HCT116 (cell line): ENCODE measurements around the gene UCK1. TPM values are rescaled to one million over a fixed set of nuclear protein-coding genes. Genes with fewer than 3 reads are reported as not detected.

Experiments
- ATAC-seq: fragments of 200-7000 bp; cut with Tn5 transposase; 2 replicates; pipeline ENCODE4 v1.9.1; 2020; ENCODE audit warnings: mild to moderate bottlenecking, moderate library complexity
- Bru-seq: library from RNA; stranded (reverse); fragments of 400-500 nt; gene quantifications from one replicate; lab custom pipeline; 2021; lab: Mats Ljungman, UMichigan
- BruChase-seq, 2 experiments: library from RNA; stranded (reverse); fragments of 400-500 nt; gene quantifications; one replicate each; lab custom pipeline; 2021; lab: Mats Ljungman, UMichigan
- BruUV-seq: library from RNA; stranded (reverse); fragments of 400-500 nt; replicated peaks from 2 replicates; lab custom pipeline; 2021; lab: Mats Ljungman, UMichigan
- CTCF ChIA-PET: fragments of 300-600 bp; sonication (Branson Sonifier 250); formaldehyde crosslinking; loops from one replicate; lab custom pipeline; 2021; ENCODE audit warnings: antibody characterized with exemption; lab: Charles Lee
- POLR2A ChIA-PET: fragments of 300-600, 350-600 bp; sonication (Branson Sonifier 250); formaldehyde crosslinking; loops from one replicate; lab custom pipeline; 2021; ENCODE audit warnings: antibody characterized with exemption; lab: Charles Lee
- RAD21 ChIA-PET, 2 experiments: fragments of 300-600 bp; sonication (Branson Sonifier 250); formaldehyde crosslinking; loops; one replicate each; lab custom pipeline; 2023; ENCODE audit warnings: low total read pairs in 2 of 2; ENCODE audit not compliant: uncharacterized antibody in 2 of 2, unreplicated experiment in 2 of 2, low non-redundant PET in 1 of 2; lab: Charles Lee
- DNase-seq: peaks from one replicate; pipeline ENCODE4 v3.0.0-alpha.2; 2010; ENCODE audit warnings: low read depth, low spot score
- H2AFZ ChIP-seq: fragments of 200-600 bp; shearing (Covaris generic), sonication (generic); 2 replicates; pipeline ENCODE4 v1.6.1; 2017; ENCODE audit warnings: low read depth, mixed run types, mixed read lengths, antibody characterized with exemption, low read length; ENCODE audit not compliant: poor library complexity, severe bottlenecking
- H3K27ac ChIP-seq: 2 replicates; pipeline ENCODE4 v1.5.1; 2012; ENCODE audit warnings: low read depth, low read length
- H3K27me3 ChIP-seq: fragments of 200-600 bp; sonication (generic); 2 replicates; pipeline ENCODE4 v1.6.1; 2016; ENCODE audit warnings: mixed run types, low read length, mixed read lengths; ENCODE audit not compliant: insufficient read depth
- H3K36me3 ChIP-seq, 2 experiments: fragments of 200-500 bp in 1 of 2; fragments of 200-600 bp in 1 of 2; sonication (Bioruptor generic) in 1 of 2; sonication (generic) in 1 of 2; 2 replicates each; pipeline versions ENCODE4 v1.5.1 to v1.6.1; 2014 to 2016; ENCODE audit warnings: low read length in 2 of 2, inconsistent platforms in 1 of 2, mixed read lengths in 1 of 2, mixed run types in 1 of 2; ENCODE audit not compliant: insufficient read depth in 2 of 2, control insufficient read depth in 1 of 2
- H3K4me1 ChIP-seq, 2 experiments: fragments of 200-600 bp in 1 of 2; sonication (generic) in 1 of 2; 2 replicates each; pipeline versions ENCODE4 v1.5.1 to v1.6.1; 2012 to 2017; ENCODE audit warnings: low read length in 2 of 2, inconsistent platforms in 1 of 2, mild to moderate bottlenecking in 1 of 2, mixed read lengths in 1 of 2, mixed run types in 1 of 2, moderate library complexity in 1 of 2; ENCODE audit not compliant: insufficient read depth in 2 of 2, control insufficient read depth in 1 of 2
- H3K4me2 ChIP-seq: fragments of 200-600 bp; sonication (generic); 2 replicates; pipeline ENCODE4 v1.6.1; 2017; ENCODE audit warnings: mixed run types, low read length, mixed read lengths
- H3K4me3 ChIP-seq, 2 experiments: fragments of 200-600 bp in 1 of 2; sonication (generic) in 1 of 2; replicated peaks in 1 of 2; 2 replicates each; pipeline ENCODE4 v1.5.1; 2011 to 2016; ENCODE audit warnings: low read length in 2 of 2, control low read depth in 1 of 2, low read depth in 1 of 2, mild to moderate bottlenecking in 1 of 2, mixed read lengths in 1 of 2, mixed run types in 1 of 2
- H3K79me2 ChIP-seq: fragments of 200-600 bp; sonication (generic); 2 replicates; pipeline ENCODE4 v1.6.1; 2017; ENCODE audit warnings: mild to moderate bottlenecking, mixed run types, low read length, moderate library complexity, mixed read lengths; ENCODE audit not compliant: insufficient read depth
- H3K9ac ChIP-seq: fragments of 200-600 bp; sonication (generic); 2 replicates; pipeline ENCODE4 v1.6.1; 2016; ENCODE audit warnings: low read length, mixed read lengths
- H3K9me2 ChIP-seq: fragments of 200-600 bp; sonication (generic), shearing (Covaris generic); 2 replicates; pipeline ENCODE4 v1.6.1; 2017; ENCODE audit warnings: mixed run types, mild to moderate bottlenecking, moderate library complexity; ENCODE audit not compliant: insufficient read depth
- H3K9me3 ChIP-seq, 2 experiments: fragments of 200-500 bp in 1 of 2; fragments of 200-600 bp in 1 of 2; sonication (Bioruptor generic) in 1 of 2; sonication (generic) in 1 of 2; 2 replicates each; pipeline ENCODE4 v1.6.1; 2014 to 2017; ENCODE audit warnings: low read length in 2 of 2, mixed read lengths in 2 of 2, inconsistent platforms in 1 of 2, low read depth in 1 of 2, mild to moderate bottlenecking in 1 of 2, mixed run types in 1 of 2, moderate library complexity in 1 of 2; ENCODE audit not compliant: control insufficient read depth in 1 of 2, insufficient read depth in 1 of 2
- H4K20me1 ChIP-seq: fragments of 200-600 bp; sonication (generic), shearing (Covaris generic); 2 replicates; pipeline ENCODE4 v1.6.1; 2017; ENCODE audit warnings: mixed run types, mild to moderate bottlenecking, moderate library complexity; ENCODE audit not compliant: insufficient read depth
- ATF3 ChIP-seq: IDR thresholded peaks from 2 replicates; pipeline ENCODE4 v1.6.1; 2012
- ELF1 ChIP-seq: IDR thresholded peaks from 2 replicates; pipeline ENCODE4 v1.6.1; 2012; ENCODE audit warnings: low read depth, borderline replicate concordance
- FOSL1 ChIP-seq: IDR thresholded peaks from 2 replicates; pipeline ENCODE4 v1.6.1; 2012; ENCODE audit warnings: low read depth
- POLR2AphosphoS5 ChIP-seq: IDR thresholded peaks from 2 replicates; pipeline ENCODE4 v1.6.1; 2011; ENCODE audit warnings: mild to moderate bottlenecking, low read depth, low read length, moderate library complexity
- REST ChIP-seq: IDR thresholded peaks from 2 replicates; pipeline ENCODE4 v1.6.1; 2012; ENCODE audit warnings: low read depth
- SP1 ChIP-seq: IDR thresholded peaks from 2 replicates; pipeline ENCODE4 v1.6.1; 2012; ENCODE audit warnings: low read depth
- YY1 ChIP-seq: IDR thresholded peaks from 2 replicates; pipeline ENCODE4 v1.6.1; 2011; ENCODE audit warnings: low read length, low read depth, moderate library complexity, mild to moderate bottlenecking; ENCODE audit not compliant: insufficient replicate concordance; ENCODE audit errors: extremely low read depth
- ZFX ChIP-seq: fragments of 450-650 bp; IDR thresholded peaks from 2 replicates; pipeline ENCODE4 v1.6.1; 2017
- ZNF274 ChIP-seq: fragments of 200-500 bp; sonication (Bioruptor generic); IDR thresholded peaks from 2 replicates; pipeline ENCODE4 v1.6.1; 2014; ENCODE audit warnings: mild to moderate bottlenecking, low read depth, low read length, inconsistent platforms
- intact Hi-C: fragments of 100-400 bp; cut with micrococcal nuclease; formaldehyde crosslinking; loops from 2 replicates; pipeline ENCODE4 v1.10.0; 2022
- long read RNA-seq: library from polyadenylated mRNA; unstranded; transcript quantifications from one replicate; pipeline ENCODE4 v2.0.0, GENCODE V29; 2021; ENCODE audit not compliant: unreplicated experiment
- polyA plus RNA-seq: library from polyadenylated mRNA; unstranded; fragments of >200 nt; gene quantifications from 2 replicates; pipeline ENCODE4 v1.2.1, GENCODE V29; 2012; ENCODE audit warnings: missing spikeins
- total RNA-seq: library from RNA; stranded (reverse); gene quantifications from one replicate; pipeline ENCODE4 v1.2.1, GENCODE V29; 2021; ENCODE audit not compliant: unreplicated experiment

UCK1 gene
- total RNA-seq (17.5 TPM), Bru-seq, nascent RNA (percentile 47 among the genes with signal in this experiment), BruChase-seq, experiment 1, labeled RNA remaining after a 6-hour chase (percentile 72 among the genes with signal in this experiment), BruChase-seq, experiment 2, labeled RNA remaining after a 2-hour chase (percentile 64 among the genes with signal in this experiment)
- 15.9 and 16.1 TPM in 2 replicates for polyA plus RNA-seq
- long read RNA-seq, transcript UCK1-204 (7 exons, 2,167 nt) = major isoform, 36 of 59 reads
- long read RNA-seq, partial matches to known transcripts = 4 of 59 reads
- long read RNA-seq, other reads (novel, unspliced or antisense) = 15 of 59 reads

DNA sequence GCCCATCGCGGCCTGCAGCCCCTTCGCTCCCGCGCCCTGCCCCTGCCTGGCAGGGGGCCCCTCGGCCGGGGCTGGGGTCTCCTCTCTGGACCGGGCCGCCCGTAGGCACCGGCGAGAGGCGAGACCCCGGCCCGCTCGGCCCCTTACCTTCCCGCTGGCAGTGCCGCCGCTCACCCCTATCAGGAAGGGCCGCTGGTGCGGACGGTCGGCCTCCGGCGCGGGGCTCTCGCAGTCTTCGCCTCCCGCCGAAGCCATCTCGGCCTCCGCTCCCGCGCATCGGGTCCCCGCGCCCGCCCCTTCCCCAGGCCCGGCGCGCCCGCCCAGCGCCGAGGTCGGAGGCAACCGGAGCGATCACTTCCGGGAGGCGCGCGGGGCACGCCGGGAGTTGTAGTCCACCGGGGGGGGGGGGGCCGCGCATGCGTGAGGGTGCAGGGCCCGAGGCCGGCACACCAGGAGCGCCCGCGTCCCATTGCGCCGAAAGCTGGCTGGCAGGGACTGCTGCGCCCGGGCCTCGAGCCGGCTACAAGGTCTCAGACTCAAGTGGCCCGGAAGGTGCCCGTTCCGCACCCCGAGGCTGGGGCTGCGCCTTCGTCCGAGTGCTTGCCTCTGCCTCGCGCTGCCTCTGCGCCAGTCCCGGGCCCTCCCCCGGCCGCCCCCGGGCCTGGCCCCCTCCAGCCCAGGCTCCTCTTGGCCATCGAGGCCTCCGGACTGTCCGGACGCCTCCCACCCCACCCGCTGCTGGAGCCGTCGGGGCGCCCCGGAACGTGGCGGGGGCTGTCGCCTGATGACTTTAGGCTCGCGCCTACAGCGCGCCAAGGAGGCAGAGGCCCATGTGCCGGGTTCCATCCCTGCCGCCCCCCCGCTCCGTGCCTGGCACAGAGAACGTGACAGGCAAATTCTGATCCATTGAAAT lies at the start of gene UCK1:
Gene UCK1 (minus strand): TSS at position 344 of the 913 bp plus-strand sequence. CDS start 89 bp downstream, at position 255.
- Histone ChIP-seq H3K4me3 (peak within 1 kb of the TSS; percentile 65 to 75), H3K27ac (peak within 1 kb of the TSS; percentile 49), H3K79me2 (peaks cover 11% of the 10 kb centered on the region; the same call in 1 of the 2 replicates), H2AFZ (no peak within 1 kb of the TSS), H3K36me3 (peaks cover 4 to 15% of the 10 kb centered on the region in 2 experiments; a peak in 3 of 4 replicates), H4K20me1 (no peaks in the 10 kb centered on the region), H3K9me2 (no peaks in the 10 kb centered on the region), H3K4me2 (peak within 1 kb of the TSS; percentile 90), H3K4me1 (peaks cover 0 to 13% of the 10 kb centered on the region in 2 experiments; a peak in 1 of 4 replicates), H3K27me3 (no peaks in the 10 kb centered on the region), H3K9ac (peak within 1 kb of the TSS; percentile 68), H3K9me3 (no peaks in the 10 kb centered on the region)
- peak; percentile 27 for DNase-seq
- TF ChIP-seq ZFX (peak; percentile 87), ATF3 (no peak)
- ChIA-PET RAD21 (interaction anchor here in 1 of 2 experiments (0.9 kb wide), 1 partner anchor 182 kb away, joined by 3 read pairs; no protein-coding TSS in a partner anchor), CTCF (no interaction called here), POLR2A (no interaction called here)
- ATAC-seq = peak; percentile 92
- no TSS peak for BruUV-seq
- intact Hi-C loops = no loop called here

GRCh38 chr9:131580358-131580757 lies 49.3 kb upstream of the UCK1 start:
- H3K9ac ChIP-seq = no peak overlapping the region
- POLR2A ChIA-PET = no interaction called here
- RAD21 ChIA-PET = no interaction called here
- no peaks in the 10 kb centered on the region for H3K27me3 ChIP-seq
- H3K4me1 ChIP-seq = no peaks in the 10 kb centered on the region
- no peak for DNase-seq
- no peaks in the 10 kb centered on the region for H4K20me1 ChIP-seq
- no peak for ATAC-seq
- H2AFZ ChIP-seq = no peak overlapping the region
- peaks cover 3 to 5% of the 10 kb centered on the region in 2 experiments; a peak in 2 of 4 replicates for H3K36me3 ChIP-seq
- BruUV-seq = no TSS peak
- intact Hi-C loops = no loop called here
- H3K4me3 ChIP-seq = no peak overlapping the region
- H3K4me2 ChIP-seq = no peak overlapping the region
- no peak overlapping the region for H3K27ac ChIP-seq
- no peak for TF ChIP-seq REST
- TF ChIP-seq SP1 = no peak
- TF ChIP-seq YY1 = no peak
- TF ChIP-seq ELF1 = no peak
- TF ChIP-seq POLR2AphosphoS5 = no peak
- no peak for TF ChIP-seq ZNF274
- TF ChIP-seq ZFX = no peak
- no peak for TF ChIP-seq FOSL1
- H3K79me2 ChIP-seq = no peaks in the 10 kb centered on the region
- no peaks in the 10 kb centered on the region for H3K9me2 ChIP-seq
- CTCF ChIA-PET = no interaction called here
- H3K9me3 ChIP-seq = no peaks in the 10 kb centered on the region
